Fibroblast of villous mesenchyme (primary cell): ENCODE measurements around the gene GLB1L3. TPM values are rescaled to one million over a fixed set of nuclear protein-coding genes. Genes with fewer than 3 reads are reported as not detected.
"Not testable (repeated sequence)": the region's sequence is repeated elsewhere in the genome, so short reads cannot be mapped to it uniquely, and the experiment has no call there.

Experiments
- DNase-seq: peaks from one replicate; pipeline ENCODE4 v3.0.0-alpha.2; 2010; ENCODE audit warnings: low read depth
- H3K4me3 ChIP-seq: 2 replicates; pipeline ENCODE4 v1.5.1; 2011; ENCODE audit warnings: low read depth, mild to moderate bottlenecking, low read length
- CTCF ChIP-seq: IDR thresholded peaks from 2 replicates; pipeline ENCODE4 v1.5.1; 2012; ENCODE audit warnings: low read depth, mild to moderate bottlenecking, low read length; ENCODE audit not compliant: insufficient read depth
- total RNA-seq: library from RNA; depleted of rRNA; stranded (reverse); fragments of >200 nt; gene quantifications from 2 replicates; pipeline ENCODE4 v1.2.3, GENCODE V29; 2012

Gene GLB1L3
- total RNA-seq, 1 donor = not detected

GRCh38 chr11:134250675-134251074 is 25.5 kb upstream of the GLB1L3 start:
- no peak overlapping the region for H3K4me3 ChIP-seq
- TF ChIP-seq CTCF = no peak
- DNase-seq = no peak

- DNase-seq = peak; percentile 65
- no peak for TF ChIP-seq CTCF
- H3K4me3 ChIP-seq = peak overlapping the region; percentile 77
Measured at GRCh38 chr11:134252346-134253187, 23.6 kb upstream of the GLB1L3 start.

GRCh38 chr11:134253188-134253993 is 22.8 kb upstream of the GLB1L3 start, which contains the start of the genes ACAD8 and THYN1:
TSS of gene ACAD8 (plus strand) at chr11:134253568. CDS start at chr11:134253601, 33 bp downstream.
TSS of gene THYN1 (minus strand) at chr11:134253352. CDS start at chr11:134252882, 470 bp downstream.
- peak; percentile 96 for DNase-seq
- TF ChIP-seq CTCF = peak; percentile 38
- H3K4me3 ChIP-seq = peak within 1 kb of the TSS; percentile 77

GRCh38 chr11:134254433-134255183 is 21.6 kb upstream of the GLB1L3 start:
- peak overlapping the region; percentile 77 for H3K4me3 ChIP-seq
- no peak for TF ChIP-seq CTCF
- DNase-seq = no peak

- not testable (repeated sequence) for DNase-seq, H3K4me3 ChIP-seq
Measured at GRCh38 chr11:134255184-134255561, 21.0 kb upstream of the GLB1L3 start.

- no peak for TF ChIP-seq CTCF
- no peak for DNase-seq
- no peak overlapping the region for H3K4me3 ChIP-seq
Measured at GRCh38 chr11:134257101-134257500, 19.1 kb upstream of the GLB1L3 start.

- TF ChIP-seq CTCF = no peak
- no peak for DNase-seq
- no peak overlapping the region for H3K4me3 ChIP-seq
Measured at GRCh38 chr11:134258577-134258976, 17.6 kb upstream of the GLB1L3 start.
